ENCODE results near the gene MYL5. TPM values are rescaled to one million over a fixed set of nuclear protein-coding genes. Genes with fewer than 3 reads are reported as not detected.

MYL5 gene
- total RNA-seq, 1 experiment from 2014 or later, result 29.8 TPM

- no peak for DNase-seq
- ChIA-PET CTCF (no interaction called here), POLR2A (ENCODE audit: unreplicated experiment) (no interaction called here)
- Histone ChIP-seq H3K9me2 (ENCODE audit: insufficient read depth) (no peaks in the 10 kb centered on the region), H3F3A (ENCODE audit: insufficient read depth, low read depth) (no peaks in the 10 kb centered on the region), H3K27me3 (ENCODE audit: insufficient read depth, low read depth) (peaks cover 87% of the 10 kb centered on the region), H3K36me3 (ENCODE audit: low read depth) (no peaks in the 10 kb centered on the region), H3K4me3 (no peak overlapping the region), H3K4me2 (no peak overlapping the region), H3K79me2 (ENCODE audit: low read depth) (no peaks in the 10 kb centered on the region), H4K20me1 (ENCODE audit: insufficient read depth) (no peaks in the 10 kb centered on the region), H3K27ac (no peak overlapping the region), H3K4me1 (replicated peaks; ENCODE audit: insufficient read depth) (no peaks in the 10 kb centered on the region), H3K9me3 (ENCODE audit: insufficient read depth, low read depth) (no peaks in the 10 kb centered on the region), H2AFZ (no peak overlapping the region)
- intact Hi-C loops (cut with micrococcal nuclease; ENCODE audit: unreplicated experiment), result no loop called here
- BruUV-seq (replicated peaks), result no TSS peak
- no peak for TF ChIP-seq EZH2 (IDR thresholded peaks at IDR 0.05; ENCODE audit: low read depth)
- no peak for TF ChIP-seq CTCF (conservative IDR thresholded peaks at IDR 0.05)
Observed at GRCh38 chr4:628311-628741, 46.0 kb upstream of the MYL5 start.

- Histone ChIP-seq H3K4me3 (no peak overlapping the region), H3F3A (ENCODE audit: insufficient read depth, low read depth) (no peaks in the 10 kb centered on the region), H3K9me2 (ENCODE audit: insufficient read depth) (no peaks in the 10 kb centered on the region), H3K9me3 (ENCODE audit: insufficient read depth, low read depth) (no peaks in the 10 kb centered on the region), H3K4me2 (no peak overlapping the region), H3K36me3 (ENCODE audit: low read depth) (no peaks in the 10 kb centered on the region), H3K4me1 (replicated peaks; ENCODE audit: insufficient read depth) (no peaks in the 10 kb centered on the region), H3K27ac (no peak overlapping the region), H3K27me3 (ENCODE audit: insufficient read depth, low read depth) (peaks cover 90% of the 10 kb centered on the region), H2AFZ (no peak overlapping the region), H3K79me2 (ENCODE audit: low read depth) (no peaks in the 10 kb centered on the region), H4K20me1 (ENCODE audit: insufficient read depth) (no peaks in the 10 kb centered on the region)
- TF ChIP-seq EZH2 (IDR thresholded peaks at IDR 0.05; ENCODE audit: low read depth), result no peak
- no peak for TF ChIP-seq CTCF (conservative IDR thresholded peaks at IDR 0.05)
- no TSS peak for BruUV-seq (replicated peaks)
- CTCF ChIA-PET, result no interaction called here
- no peak for DNase-seq
- POLR2A ChIA-PET (ENCODE audit: unreplicated experiment), result no interaction called here
- intact Hi-C loops (cut with micrococcal nuclease; ENCODE audit: unreplicated experiment), result no loop called here
Observed at GRCh38 chr4:628821-629635, 45.3 kb upstream of the MYL5 start.

GRCh38 chr4:629636-629914, 44.8 kb upstream of the MYL5 start:
- BruUV-seq (replicated peaks), result no TSS peak
- CTCF ChIA-PET, result no interaction called here
- Histone ChIP-seq H2AFZ (no peak overlapping the region), H4K20me1 (ENCODE audit: insufficient read depth) (no peaks in the 10 kb centered on the region), H3K79me2 (ENCODE audit: low read depth) (no peaks in the 10 kb centered on the region), H3F3A (ENCODE audit: insufficient read depth, low read depth) (no peaks in the 10 kb centered on the region), H3K9me2 (ENCODE audit: insufficient read depth) (no peaks in the 10 kb centered on the region), H3K27me3 (ENCODE audit: insufficient read depth, low read depth) (peaks cover 86% of the 10 kb centered on the region), H3K36me3 (ENCODE audit: low read depth) (no peaks in the 10 kb centered on the region), H3K4me1 (replicated peaks; ENCODE audit: insufficient read depth) (no peaks in the 10 kb centered on the region), H3K9me3 (ENCODE audit: insufficient read depth, low read depth) (no peaks in the 10 kb centered on the region), H3K4me2 (no peak overlapping the region), H3K4me3 (no peak overlapping the region), H3K27ac (no peak overlapping the region)
- POLR2A ChIA-PET (ENCODE audit: unreplicated experiment), result no interaction called here
- TF ChIP-seq CTCF (conservative IDR thresholded peaks at IDR 0.05) (no peak), EZH2 (IDR thresholded peaks at IDR 0.05; ENCODE audit: low read depth) (no peak)
- no peak for DNase-seq
- intact Hi-C loops (cut with micrococcal nuclease; ENCODE audit: unreplicated experiment), result no loop called here

Data from PC-9 (cell line).